Kidney capillary endothelial cell (primary cell): ENCODE results near the gene CYTH2.
A peak's percentile ranks its signal among the peaks of the same experiment; 100 is the strongest.

Source experiments
- DNase-seq: peaks from one replicate; pipeline ENCODE4 v3.0.0-alpha.2; 2018; ENCODE audit warnings: low spot score

CYTH2 gene

GRCh38 chr19:48452289-48453190, 16.6 kb upstream of the CYTH2 start:
- no peak for DNase-seq

- no peak for DNase-seq
Measured at GRCh38 chr19:48454150-48454730, 14.9 kb upstream of the CYTH2 start.

- no peak for DNase-seq
Measured at GRCh38 chr19:48455171-48455907, 13.8 kb upstream of the CYTH2 start, which contains the start of gene KCNJ14. TSS of gene KCNJ14 (plus strand) at chr19:48455574. CDS start at chr19:48461725, 6,151 bp downstream.

GRCh38 chr19:48455908-48456562, 13.1 kb upstream of the CYTH2 start:
- no peak for DNase-seq

- no peak for DNase-seq
Measured at GRCh38 chr19:48456864-48457263, 12.3 kb upstream of the CYTH2 start.

GRCh38 chr19:48458016-48458415, 11.2 kb upstream of the CYTH2 start:
- no peak for DNase-seq

- DNase-seq: no peak
Measured at GRCh38 chr19:48461651-48461981, 7.6 kb upstream of the CYTH2 start.

GRCh38 chr19:48461982-48462655, 7.0 kb upstream of the CYTH2 start:
- no peak for DNase-seq

- DNase-seq: no peak
Measured at GRCh38 chr19:48465215-48465614, 4.0 kb upstream of the CYTH2 start.

GRCh38 chr19:48466561-48467325, 2.4 kb upstream of the CYTH2 start:
- DNase-seq: no peak

GRCh38 chr19:48468772-48469288, 339 bp upstream of the CYTH2 start:
- DNase-seq: peak; percentile 100

GRCh38 chr19:48469934-48470680, 938 bp downstream of the CYTH2 start:
- no peak for DNase-seq

- DNase-seq: no peak
Measured at GRCh38 chr19:48470856-48471255, 1.7 kb downstream of the CYTH2 start.

- DNase-seq: no peak
Measured at GRCh38 chr19:48471836-48472235, 2.7 kb downstream of the CYTH2 start.

GRCh38 chr19:48473161-48473966, 4.2 kb downstream of the CYTH2 start:
- DNase-seq: no peak

GRCh38 chr19:48474084-48474592, 5.0 kb downstream of the CYTH2 start:
- DNase-seq: no peak

- DNase-seq: no peak
Measured at GRCh38 chr19:48475369-48476068, 6.3 kb downstream of the CYTH2 start.

- no peak for DNase-seq
Measured at GRCh38 chr19:48476176-48476575, 7.0 kb downstream of the CYTH2 start.
